H1 (cell line): ENCODE data around the gene GALNTL6. TPM values are rescaled to one million over a fixed set of nuclear protein-coding genes. Genes with fewer than 3 reads are reported as not detected.

ENCODE experiments used
- NANOG ChIP-seq: IDR thresholded peaks from 2 replicates; pipeline ENCODE4 v1.6.1; 2011; ENCODE audit warnings: low read length, low read depth, mild to moderate bottlenecking, inconsistent platforms; ENCODE audit not compliant: insufficient read depth, poor library complexity, severe bottlenecking
- SRF ChIP-seq: IDR thresholded peaks from 2 replicates; pipeline ENCODE4 v1.6.1; 2011; ENCODE audit warnings: mild to moderate bottlenecking, low read depth, low read length, moderate library complexity
- polyA plus RNA-seq, 7 experiments: library from polyadenylated mRNA; depleted of rRNA in 3 of 7; stranded (reverse) in 5 of 7; unstranded in 2 of 7; fragments of >200 nt in 5 of 7; fragments of 200-250 nt in 2 of 7; gene quantifications; 1 replicate in 5 of 7; 2 replicates in 1 of 7; 4 replicates in 1 of 7; pipeline versions ENCODE4 v1.2.1 to v1.2.3, GENCODE V29; 2011 to 2013; ENCODE audit warnings: missing spikeins in 2 of 7, mixed read lengths in 2 of 7
- total RNA-seq: library from RNA; stranded (reverse); fragmentation: NEBNext Ultra II Directional; extraction: Animal tissue kit (Norgen Biotek cat#: 25700); gene quantifications from 2 replicates; pipeline ENCODE4 v1.2.1, GENCODE V29; 2021

Gene GALNTL6
- total and polyA plus RNA-seq, 2 of the 8 experiments (the other 6 are each of a cell fraction or from before 2014, with no cell fraction given): 0.03 to 0.32 TPM

DNA sequence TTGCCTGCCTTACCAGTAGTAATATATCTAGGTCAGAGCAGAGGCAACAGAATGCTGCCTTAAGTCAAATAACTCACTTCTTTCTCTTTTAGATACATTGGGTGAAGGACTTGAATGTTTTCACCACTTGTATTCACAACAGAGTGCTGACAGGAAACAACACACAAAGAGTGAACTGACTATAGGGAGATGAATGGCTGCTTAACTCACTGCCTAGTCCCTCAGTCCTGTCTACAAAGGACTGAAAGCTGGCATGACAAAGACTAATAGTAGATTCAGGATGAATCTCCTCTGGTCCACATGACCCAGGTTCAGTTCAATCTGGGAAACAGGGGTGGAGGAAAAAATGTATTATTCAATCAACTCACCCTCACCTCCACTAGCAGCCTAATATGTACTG is 134.2 kb downstream of the GALNTL6 start (continued):
- no peak for TF ChIP-seq NANOG
- TF ChIP-seq SRF: no peak
